IPS-15b (cell line): ENCODE measurements around the gene TUSC1.
"Not testable (repeated sequence)": the region's sequence is repeated elsewhere in the genome, so short reads cannot be mapped to it uniquely, and the experiment has no call there.

ENCODE experiments used
- H3K27me3 ChIP-seq: one replicate; pipeline ENCODE4 v1.6.1; 2013; ENCODE audit warnings: low read length; ENCODE audit not compliant: control insufficient read depth, insufficient read depth
- H3K36me3 ChIP-seq: one replicate; pipeline ENCODE4 v1.6.1; 2013; ENCODE audit warnings: low read length; ENCODE audit not compliant: control insufficient read depth, insufficient read depth
- H3K4me1 ChIP-seq: one replicate; pipeline ENCODE4 v1.6.1; 2013; ENCODE audit warnings: mild to moderate bottlenecking, low read length; ENCODE audit not compliant: control insufficient read depth, insufficient read depth
- H3K4me3 ChIP-seq: one replicate; pipeline ENCODE4 v1.5.1; 2013; ENCODE audit warnings: low read depth, low read length
- H3K9ac ChIP-seq: one replicate; pipeline ENCODE4 v1.6.1; 2013; ENCODE audit warnings: low read depth, mild to moderate bottlenecking, low read length
- H3K9me3 ChIP-seq: one replicate; pipeline ENCODE4 v1.6.1; 2013; ENCODE audit warnings: mild to moderate bottlenecking, low read length; ENCODE audit not compliant: control insufficient read depth, insufficient read depth

The TUSC1 gene

DNA sequence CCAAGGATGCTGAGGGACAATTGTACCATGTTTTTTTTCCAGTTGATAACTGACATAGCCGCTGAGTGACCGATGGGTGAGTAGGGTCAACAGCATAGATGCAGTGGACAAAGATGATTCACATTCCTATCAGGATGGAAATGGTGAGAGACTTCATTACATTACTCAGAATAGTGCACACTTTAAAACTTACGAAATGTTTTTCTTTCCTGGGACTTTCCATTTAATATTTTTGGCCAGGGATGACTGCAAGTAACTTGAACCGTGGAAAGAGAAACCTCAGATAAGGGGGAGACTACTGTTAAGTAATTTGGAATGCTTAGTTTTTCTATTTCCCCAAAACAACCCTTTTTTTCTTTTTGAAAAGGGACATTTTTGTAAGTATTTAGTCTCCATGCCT lies 3.0 kb upstream of the TUSC1 start:
- peaks cover 3% of the 10 kb centered on the region for H3K27me3 ChIP-seq
- peaks cover 7% of the 10 kb centered on the region for H3K4me1 ChIP-seq
- no peaks in the 10 kb centered on the region for H3K36me3 ChIP-seq
- H3K9me3 ChIP-seq: no peaks in the 10 kb centered on the region
- H3K9ac ChIP-seq: no peak overlapping the region
- H3K4me3 ChIP-seq: no peak overlapping the region

DNA sequence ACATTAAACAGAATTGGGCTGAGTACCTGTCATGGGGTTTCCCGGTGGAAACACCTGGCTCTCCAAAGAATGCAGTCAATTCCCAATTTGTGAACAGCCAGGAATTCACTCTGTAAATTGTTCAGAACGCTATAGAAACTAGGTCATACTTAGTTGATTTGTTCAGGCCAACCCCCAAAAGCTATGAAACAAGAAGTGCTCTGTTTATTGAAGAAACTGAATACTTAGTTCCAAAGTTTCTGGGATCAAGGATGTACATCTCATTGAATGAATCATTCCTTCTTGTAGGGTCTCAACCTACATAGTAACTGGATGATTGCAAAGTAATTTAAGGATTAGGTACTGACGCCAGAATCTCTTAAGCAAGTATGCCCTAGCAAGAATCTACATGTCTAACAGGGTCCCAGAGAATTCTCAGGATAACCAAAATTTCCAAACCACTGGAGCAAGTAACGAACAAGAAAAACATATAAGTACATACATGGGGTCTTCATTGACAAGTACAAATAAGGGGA lies 659 bp upstream of the TUSC1 start:
- H3K9ac ChIP-seq: no peak overlapping the region

DNA sequence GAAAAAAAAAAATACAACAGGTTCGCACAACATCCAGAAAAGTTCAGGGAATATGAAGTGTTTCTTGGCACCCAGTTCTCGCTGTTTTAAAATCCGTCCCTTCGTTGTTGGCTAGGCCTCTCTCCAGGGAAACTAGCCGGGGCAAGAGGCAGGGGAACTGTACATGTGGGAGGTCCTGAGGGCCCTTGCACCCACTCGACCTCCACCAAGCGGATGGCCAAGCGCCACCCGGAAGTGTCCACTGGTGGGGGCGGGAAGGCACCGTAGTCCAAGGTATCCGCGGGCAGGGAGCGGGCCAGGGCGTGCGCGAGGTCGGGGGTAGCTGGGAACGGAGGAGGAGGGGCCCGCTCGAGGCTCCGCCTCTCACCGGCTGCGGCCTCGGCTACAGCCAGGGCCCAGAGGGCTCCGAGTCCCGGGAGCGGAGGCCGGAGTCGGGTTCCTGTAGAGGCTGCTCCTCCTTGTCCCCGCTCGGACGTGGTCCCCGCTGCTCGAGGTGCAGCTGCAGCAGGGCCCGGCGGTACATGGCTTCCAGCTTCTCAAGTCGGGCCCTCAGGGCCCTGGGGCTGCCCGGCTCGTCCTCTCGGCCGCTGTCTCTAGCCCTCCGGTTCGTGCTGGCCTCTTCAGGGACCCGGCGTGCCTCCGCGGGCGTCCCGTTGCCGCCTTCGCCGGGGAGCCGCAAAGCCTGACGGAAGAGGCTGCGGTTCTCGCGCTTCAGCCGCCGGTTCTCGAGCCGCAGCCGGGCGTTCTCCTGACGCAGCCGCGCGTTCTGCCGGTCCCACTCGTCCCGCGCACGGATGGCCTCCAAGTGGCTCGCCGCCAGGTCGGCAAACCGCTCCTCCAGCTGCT lies 720 bp downstream of the TUSC1 start:
- Histone ChIP-seq H3K36me3 (no peaks in the 10 kb centered on the region), H3K4me1 (peaks cover 11% of the 10 kb centered on the region), H3K4me3 (peak overlapping the region; percentile 70), H3K9me3 (no peaks in the 10 kb centered on the region), H3K27me3 (peaks cover 3% of the 10 kb centered on the region), H3K9ac (peak overlapping the region; percentile 85)

More for the DNA sequence above, 659 bp upstream of the TUSC1 start:
- Histone ChIP-seq H3K4me3 (peak overlapping the region; percentile 70), H3K9me3 (no peaks in the 10 kb centered on the region), H3K36me3 (no peaks in the 10 kb centered on the region), H3K27me3 (peaks cover 3% of the 10 kb centered on the region), H3K4me1 (peaks cover 11% of the 10 kb centered on the region)

DNA sequence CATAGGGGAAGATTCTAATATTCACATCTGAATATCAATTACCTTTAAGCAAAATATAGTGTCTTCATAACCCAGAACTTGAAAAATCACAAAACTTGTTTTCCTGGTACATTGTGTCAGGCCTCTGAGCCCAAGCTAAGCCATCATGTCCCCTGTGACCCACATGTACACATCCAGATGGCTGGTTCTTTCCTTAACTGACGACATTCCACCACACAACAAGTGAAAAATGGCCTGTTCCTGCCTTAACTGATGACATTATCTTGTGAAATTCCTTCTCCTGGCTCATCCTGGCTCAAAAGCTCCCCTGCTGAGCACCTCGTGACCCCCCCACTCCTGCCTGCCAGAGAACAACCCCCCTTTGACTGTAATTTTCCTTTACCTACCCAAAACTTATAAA lies 2.4 kb downstream of the TUSC1 start:
- not testable (repeated sequence) for H3K4me3 ChIP-seq, H3K9ac ChIP-seq, H3K36me3 ChIP-seq

DNA sequence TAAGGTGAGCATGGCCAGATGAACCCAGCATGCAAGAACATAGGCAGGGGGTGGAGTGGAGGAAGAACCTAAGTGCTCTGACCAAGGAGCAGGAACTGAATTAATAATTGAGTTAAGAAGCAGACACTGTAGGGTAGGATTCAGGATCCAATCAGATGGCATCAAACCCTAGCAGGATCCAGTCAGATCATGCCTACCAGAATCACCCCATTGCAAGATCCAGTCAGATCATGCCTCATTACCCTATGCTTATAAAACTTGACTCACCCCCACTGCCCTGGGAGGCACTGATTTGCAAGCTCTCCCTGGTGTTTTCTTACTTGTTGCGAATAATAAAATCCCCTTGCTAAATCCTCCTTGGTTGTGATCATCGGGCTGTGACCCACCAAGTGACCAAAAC lies 19.7 kb downstream of the TUSC1 start:
- no peaks in the 10 kb centered on the region for H3K27me3 ChIP-seq
- no peaks in the 10 kb centered on the region for H3K4me1 ChIP-seq
- H3K9ac ChIP-seq: no peak overlapping the region
- no peak overlapping the region for H3K4me3 ChIP-seq
- H3K9me3 ChIP-seq: no peaks in the 10 kb centered on the region
- H3K36me3 ChIP-seq: no peaks in the 10 kb centered on the region

More for the DNA sequence above, 2.4 kb downstream of the TUSC1 start:
- H3K9me3 ChIP-seq, H3K27me3 ChIP-seq: not testable (repeated sequence)
- H3K4me1 ChIP-seq: peaks cover 11% of the 10 kb centered on the region

DNA sequence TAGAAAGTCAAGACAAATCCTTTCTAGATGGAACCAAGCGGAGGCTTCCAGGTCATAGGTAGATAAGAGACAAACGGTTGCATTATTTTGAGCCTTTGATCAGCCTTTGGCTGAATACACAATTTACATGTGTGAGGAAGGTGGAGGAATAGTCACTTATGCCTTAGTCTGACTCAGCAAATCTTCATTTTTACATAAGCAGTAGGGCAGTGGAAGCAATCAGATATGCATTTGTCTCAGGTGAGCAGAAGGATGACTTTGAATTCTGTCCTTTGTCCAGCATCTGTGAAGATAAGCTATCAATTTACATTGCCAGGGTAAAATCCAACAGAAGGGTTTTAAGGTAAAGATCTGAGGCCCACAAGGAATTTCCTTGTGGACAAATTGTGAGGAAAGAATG lies 23.8 kb downstream of the TUSC1 start:
- Histone ChIP-seq H3K4me1 (no peaks in the 10 kb centered on the region), H3K9me3 (no peaks in the 10 kb centered on the region), H3K4me3 (no peak overlapping the region), H3K36me3 (no peaks in the 10 kb centered on the region), H3K27me3 (no peaks in the 10 kb centered on the region), H3K9ac (no peak overlapping the region)

DNA sequence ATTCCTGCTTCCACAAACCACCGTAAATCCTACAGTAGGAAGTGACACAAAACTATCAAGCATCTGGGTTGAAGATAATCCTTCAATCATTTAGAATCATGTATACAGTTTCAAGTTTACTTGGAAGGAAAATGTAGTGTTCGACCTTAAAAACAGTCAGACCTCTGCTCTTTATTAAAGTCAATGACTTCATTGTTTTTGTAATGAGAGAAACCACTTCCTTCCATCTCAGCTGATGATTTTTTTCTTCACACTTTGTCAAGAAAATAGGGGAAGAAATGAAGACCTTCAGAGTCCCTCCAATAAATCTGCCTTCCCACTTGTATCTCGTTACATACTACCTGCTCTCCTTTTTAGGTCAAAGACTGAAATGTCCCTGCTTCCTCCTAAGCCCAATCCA lies 30.1 kb downstream of the TUSC1 start:
- no peaks in the 10 kb centered on the region for H3K9me3 ChIP-seq
- no peaks in the 10 kb centered on the region for H3K27me3 ChIP-seq
- no peaks in the 10 kb centered on the region for H3K4me1 ChIP-seq
- no peak overlapping the region for H3K9ac ChIP-seq
- no peaks in the 10 kb centered on the region for H3K36me3 ChIP-seq
- H3K4me3 ChIP-seq: no peak overlapping the region

DNA sequence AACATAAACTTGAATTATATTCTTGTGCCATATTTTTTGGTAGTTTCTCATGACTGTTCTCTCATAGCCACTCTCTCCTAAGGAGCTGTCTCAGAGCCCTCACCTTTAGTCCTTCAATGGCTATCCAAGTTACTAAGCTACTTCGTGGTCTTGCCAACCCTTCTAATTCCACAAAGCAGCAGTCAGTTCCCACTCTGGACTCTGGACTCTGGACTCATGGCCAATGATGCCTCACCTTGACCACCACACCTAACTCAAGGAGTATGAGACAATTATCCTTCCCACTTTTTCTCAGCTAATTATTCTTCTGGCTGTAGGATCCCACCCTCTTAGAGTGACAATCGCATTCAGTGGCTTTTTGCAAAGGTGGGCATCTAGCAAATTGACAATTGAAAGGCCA lies 42.2 kb downstream of the TUSC1 start:
- H3K9ac ChIP-seq: no peak overlapping the region
- H3K4me3 ChIP-seq: no peak overlapping the region
- H3K36me3 ChIP-seq: no peaks in the 10 kb centered on the region
- H3K27me3 ChIP-seq: no peaks in the 10 kb centered on the region
- no peaks in the 10 kb centered on the region for H3K9me3 ChIP-seq
- no peaks in the 10 kb centered on the region for H3K4me1 ChIP-seq

DNA sequence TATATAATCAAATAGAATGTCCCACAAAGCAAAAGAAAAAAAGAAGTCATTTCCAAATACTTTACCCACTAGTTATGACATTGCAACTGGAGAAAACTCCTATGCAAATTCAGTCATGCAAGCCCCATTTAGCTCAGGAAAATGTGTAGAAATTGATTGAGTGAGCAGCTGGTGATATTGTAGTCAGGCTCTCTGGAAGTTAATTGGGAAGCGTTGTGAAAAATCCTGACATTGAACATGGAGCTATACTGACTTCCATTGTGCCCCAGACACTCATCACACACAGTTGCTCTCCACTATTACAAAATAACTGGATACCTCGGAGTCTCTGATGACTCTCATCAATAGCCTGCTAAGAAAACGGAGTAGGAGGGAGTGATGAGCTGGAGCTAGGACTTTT lies 49.0 kb downstream of the TUSC1 start:
- no peak overlapping the region for H3K9ac ChIP-seq
- no peak overlapping the region for H3K4me3 ChIP-seq
- no peaks in the 10 kb centered on the region for H3K9me3 ChIP-seq
- no peaks in the 10 kb centered on the region for H3K27me3 ChIP-seq
- no peaks in the 10 kb centered on the region for H3K4me1 ChIP-seq
- H3K36me3 ChIP-seq: no peaks in the 10 kb centered on the region
